NOMO-1 treated with dmso at 0.1 percent for 144 hours (cell line): ENCODE results near the gene EXOC3L2.
A peak's percentile ranks its signal among the peaks of the same experiment; 100 is the strongest.
"Not testable (repeated sequence)": the region's sequence is repeated elsewhere in the genome, so short reads cannot be mapped to it uniquely, and the experiment has no call there.

ENCODE experiments used
- DNase-seq: peaks from one replicate; lab custom pipeline; 2025; ENCODE audit not compliant: unreplicated experiment; lab: John Stamatoyannopoulos, UW

The EXOC3L2 gene

DNA sequence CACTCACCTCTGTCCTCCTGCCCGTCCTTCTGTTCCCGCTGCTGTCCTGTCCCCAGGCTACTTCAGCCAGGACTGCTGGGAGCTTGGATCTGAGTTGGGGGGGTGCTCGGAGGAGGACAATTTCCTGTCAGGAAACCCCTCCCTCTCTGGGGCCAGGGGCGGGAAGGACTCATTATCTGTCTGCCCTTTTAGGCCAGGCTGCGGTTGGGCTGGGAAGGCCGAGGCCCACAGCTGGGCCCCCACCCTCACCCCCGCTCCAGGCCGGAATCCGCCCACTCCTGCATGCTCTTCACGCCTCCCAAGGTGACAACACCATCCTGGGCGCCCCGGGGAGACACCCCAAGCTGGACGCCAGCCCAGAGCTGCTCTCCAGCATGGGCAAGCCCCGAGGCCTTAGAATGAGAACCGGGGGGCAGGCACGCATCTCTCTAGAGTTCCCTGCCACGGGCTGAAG, at the start of gene EXOC3L2:
Gene EXOC3L2 (minus strand): TSS at position 74 of the 454 bp plus-strand sequence. CDS start 6,362 bp downstream, outside the sequence.
- no peak for DNase-seq

DNA sequence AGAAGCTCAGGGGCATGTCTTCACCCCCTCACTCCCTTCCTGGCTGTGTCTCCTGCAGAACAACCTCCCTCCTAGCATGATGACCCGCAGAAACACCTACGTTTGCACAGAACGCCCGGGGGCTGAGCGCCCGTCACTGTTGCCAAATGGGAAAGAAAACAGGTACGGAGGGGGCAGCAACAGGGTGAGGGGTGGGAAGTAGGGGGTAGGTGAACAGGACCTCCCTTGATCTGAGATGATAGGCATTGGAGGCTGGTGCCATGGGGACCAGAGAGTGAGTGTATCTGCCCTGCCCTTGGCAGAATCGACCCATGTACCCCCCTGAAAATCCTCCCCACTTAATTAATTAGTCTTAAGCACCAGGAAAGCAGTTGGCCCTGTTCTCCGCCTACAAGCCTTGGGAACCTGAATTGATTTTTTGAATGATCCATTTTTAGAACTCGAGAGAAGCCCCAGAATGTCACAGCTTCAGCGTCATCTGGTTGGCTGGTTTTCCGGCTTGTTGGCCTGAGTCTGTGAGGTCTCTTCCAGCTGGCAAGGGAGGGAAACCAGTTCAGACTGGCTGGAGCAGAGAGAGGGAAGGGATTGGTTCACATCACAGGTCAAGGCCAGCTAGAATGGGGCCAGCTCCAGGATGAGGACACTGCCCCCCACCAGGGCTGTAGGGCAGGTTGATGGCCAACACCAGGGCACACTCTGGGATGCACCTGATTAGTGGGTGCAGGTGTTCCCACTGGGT, 49.3 kb upstream of the EXOC3L2 start:
- DNase-seq = no peak

DNA sequence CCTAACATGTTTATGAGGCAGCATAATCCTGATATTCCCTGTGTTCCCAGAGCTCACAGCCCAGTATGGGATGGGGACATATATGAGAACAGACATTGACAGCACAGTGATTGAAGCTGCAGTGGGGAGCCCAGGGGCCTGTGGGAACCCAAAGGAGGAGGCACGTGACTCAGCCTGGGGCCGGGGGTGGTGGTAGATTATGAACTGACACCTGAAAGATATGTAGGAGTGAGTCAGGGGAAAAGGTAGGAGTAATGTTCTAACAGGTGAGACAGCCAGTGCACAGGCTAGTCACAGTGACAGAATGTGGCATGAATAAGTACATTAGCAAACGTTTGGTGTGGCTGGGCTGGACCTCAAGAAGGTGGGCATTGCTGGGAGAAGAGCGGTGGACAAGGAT, 48.5 kb upstream of the EXOC3L2 start:
- no peak for DNase-seq

GRCh38 chr19:45291834-45292233, 46.6 kb upstream of the EXOC3L2 start:
- DNase-seq = no peak

- no peak for DNase-seq
These were observed 45.2 kb upstream of the EXOC3L2 start for GRCh38 chr19:45290381-45290931.

DNA sequence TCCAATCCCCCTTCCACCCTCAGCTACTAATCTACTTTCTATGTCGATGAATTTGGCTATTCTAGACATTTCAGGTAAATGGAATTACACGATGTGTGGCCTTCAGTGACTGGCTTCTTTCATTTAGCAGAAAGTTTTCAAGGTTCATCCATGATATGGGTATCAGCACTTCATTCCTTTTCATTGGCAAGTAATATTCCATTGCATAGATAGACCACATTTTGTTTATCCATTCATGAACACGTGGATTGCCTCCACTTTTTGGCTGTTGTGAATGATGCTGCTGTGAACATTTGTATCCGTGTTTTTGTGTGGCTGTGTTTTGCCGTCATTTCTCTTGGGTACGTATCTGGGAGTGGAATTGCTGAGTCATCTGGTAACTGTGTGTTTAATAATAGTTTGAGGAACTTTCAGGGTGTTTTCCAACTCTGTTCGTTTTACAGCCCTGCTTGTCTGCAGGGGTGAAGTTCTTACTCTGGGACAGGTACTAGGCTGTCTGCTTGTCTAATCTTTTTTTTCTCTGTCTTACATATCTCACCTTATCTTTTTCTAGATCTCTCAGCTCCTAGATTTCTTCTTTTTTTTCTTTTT, 38.3 kb upstream of the EXOC3L2 start:
- no peak for DNase-seq

DNA sequence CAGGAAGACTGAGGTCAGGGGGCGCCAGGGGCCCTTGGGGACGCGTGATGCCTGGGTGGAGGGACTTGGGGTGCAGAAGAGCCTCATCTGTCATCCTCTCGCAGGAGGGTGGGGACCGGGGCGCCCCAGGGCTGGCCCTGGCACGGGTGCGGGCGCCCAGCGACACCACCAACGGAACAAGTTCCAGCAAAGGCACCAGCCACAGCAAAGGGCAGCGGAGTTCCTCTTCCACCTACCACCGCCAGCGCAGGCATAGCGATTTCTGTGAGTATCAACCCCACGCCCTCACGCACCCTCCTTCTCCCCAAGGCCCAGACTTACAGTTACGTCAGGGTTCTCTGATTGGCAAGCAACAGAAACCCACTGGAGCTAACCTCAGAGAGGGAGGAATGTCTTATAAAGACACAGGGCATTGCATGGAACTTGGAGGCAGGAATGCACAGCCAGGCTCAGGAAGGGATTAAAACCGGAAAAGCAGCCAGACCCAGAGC, 35.3 kb upstream of the EXOC3L2 start:
- peak; percentile 17 for DNase-seq

DNA sequence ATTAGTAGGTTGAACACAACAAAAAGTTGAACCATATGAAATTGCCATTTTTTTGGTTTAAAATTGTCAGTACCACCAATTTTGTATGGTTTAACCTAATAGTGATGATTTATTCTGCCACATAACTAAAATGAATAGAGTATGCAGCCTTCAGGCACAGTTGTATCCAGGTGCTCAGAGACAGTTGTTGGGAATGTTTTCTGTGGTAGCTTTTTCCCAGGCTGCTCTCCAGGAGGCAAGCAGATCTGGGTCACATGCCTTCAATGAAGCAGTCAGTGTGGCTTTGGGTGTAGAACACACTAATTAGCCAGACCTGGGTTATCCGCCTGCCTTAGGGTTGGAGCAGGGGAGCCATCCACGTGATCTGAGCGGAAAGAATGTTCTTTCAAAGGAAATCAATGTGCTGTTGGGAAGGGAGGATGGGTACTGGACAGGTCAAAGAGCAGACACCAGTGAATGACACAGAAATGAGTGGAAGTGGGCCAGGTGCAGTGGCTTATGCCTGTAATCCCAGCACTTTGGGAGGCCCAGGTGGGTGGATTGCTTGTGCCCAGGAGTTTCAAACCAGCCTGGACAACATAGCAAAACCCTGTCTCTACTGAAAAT, 34.5 kb upstream of the EXOC3L2 start:
- DNase-seq = no peak

- no peak for DNase-seq
These were observed 32.9 kb upstream of the EXOC3L2 start for GRCh38 chr19:45278087-45278486.

- DNase-seq = no peak
These were observed 31.1 kb upstream of the EXOC3L2 start for GRCh38 chr19:45276284-45276687.

DNA sequence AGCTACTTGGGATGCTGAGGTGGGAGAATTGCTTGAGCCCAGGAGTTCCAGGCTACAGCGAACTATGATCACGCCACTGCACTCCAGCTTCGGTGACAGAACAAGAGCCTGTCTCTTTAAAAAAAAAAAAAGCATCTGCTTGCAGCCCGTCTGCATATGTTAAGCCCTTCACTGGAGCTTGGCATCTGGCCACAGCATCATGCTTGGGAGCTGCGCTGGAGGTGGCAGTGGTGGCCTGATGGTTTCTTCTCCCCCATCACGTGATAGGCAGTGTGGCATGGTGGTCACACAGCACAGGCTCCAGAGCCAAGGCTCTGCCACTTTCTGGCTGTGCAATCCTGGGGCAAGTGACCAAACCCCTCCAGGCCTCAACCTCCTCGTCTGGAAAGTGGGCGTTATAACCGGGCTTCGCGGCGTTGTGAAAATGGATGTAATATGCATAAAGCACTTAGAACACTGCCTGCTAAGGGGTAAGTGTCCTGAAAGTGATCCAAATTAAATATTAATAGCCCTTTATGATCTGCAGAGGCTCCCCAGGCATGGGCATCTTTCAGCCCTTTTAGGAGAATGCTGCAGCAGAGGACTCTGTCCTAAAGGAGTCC, 30.3 kb upstream of the EXOC3L2 start:
- DNase-seq = no peak

DNA sequence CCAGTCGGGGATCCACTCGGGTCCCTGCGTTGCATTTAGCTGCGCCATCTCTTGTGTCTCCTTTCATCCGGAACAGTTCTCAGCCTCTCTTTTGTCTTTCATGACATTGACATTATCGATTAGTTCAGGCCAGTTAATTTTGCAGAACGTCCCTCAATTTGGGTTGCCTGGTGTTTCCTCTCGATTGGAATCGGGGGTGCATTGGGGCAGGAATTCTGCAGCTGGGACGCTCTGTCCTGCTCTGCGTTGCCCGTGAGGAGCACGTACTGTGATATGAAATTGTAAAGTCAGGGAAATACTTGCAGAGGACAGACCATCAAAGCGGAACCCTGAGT, 28.3 kb upstream of the EXOC3L2 start:
- DNase-seq = no peak

- DNase-seq = no peak
These were observed 26.5 kb upstream of the EXOC3L2 start for GRCh38 chr19:45271735-45272108.

GRCh38 chr19:45271098-45271734, 26.0 kb upstream of the EXOC3L2 start:
- no peak for DNase-seq

- DNase-seq = not testable (repeated sequence)
These were observed 24.7 kb upstream of the EXOC3L2 start for GRCh38 chr19:45269939-45270338.

DNA sequence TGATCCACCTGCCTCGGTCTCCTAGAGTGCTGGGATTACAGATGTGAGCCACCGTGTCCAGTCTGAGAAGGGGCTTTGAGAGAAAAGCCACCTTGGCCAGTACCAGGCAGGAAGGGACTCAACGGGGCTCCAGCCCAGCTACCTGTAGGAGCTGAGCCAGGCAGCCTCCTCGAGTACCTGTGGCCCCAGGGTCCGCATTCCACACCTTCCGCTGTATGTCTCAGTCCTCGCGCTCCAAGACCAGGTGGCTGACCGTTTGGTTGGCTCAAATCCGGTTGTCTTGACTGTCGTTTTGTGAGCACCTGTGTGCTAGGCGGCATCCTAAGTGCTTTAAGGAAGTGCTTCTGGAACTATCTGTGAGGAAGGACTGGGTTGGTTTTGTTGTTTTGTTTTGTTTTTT, 22.1 kb upstream of the EXOC3L2 start:
- no peak for DNase-seq

GRCh38 chr19:45265375-45265774, 20.2 kb upstream of the EXOC3L2 start:
- DNase-seq = no peak

GRCh38 chr19:45264781-45265317, 19.6 kb upstream of the EXOC3L2 start:
- DNase-seq = no peak

DNA sequence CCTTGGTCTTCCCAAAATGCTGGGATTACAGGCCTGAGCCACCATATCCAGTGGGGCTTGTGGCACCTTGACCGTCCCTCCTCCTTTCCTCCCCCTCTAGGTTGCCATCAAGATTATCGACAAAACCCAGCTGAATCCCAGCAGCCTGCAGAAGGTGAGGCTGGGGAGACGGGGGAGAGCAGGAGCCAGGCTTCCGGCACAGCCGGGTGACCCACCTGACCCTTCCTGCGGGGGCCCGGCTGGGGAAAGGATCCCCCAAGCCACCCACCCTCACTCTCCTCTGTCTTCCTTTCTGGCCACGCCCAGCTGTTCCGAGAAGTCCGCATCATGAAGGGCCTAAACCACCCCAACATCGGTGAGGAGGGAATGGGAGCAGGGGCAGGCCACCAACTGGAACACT, 17.8 kb upstream of the EXOC3L2 start:
- DNase-seq = no peak

DNA sequence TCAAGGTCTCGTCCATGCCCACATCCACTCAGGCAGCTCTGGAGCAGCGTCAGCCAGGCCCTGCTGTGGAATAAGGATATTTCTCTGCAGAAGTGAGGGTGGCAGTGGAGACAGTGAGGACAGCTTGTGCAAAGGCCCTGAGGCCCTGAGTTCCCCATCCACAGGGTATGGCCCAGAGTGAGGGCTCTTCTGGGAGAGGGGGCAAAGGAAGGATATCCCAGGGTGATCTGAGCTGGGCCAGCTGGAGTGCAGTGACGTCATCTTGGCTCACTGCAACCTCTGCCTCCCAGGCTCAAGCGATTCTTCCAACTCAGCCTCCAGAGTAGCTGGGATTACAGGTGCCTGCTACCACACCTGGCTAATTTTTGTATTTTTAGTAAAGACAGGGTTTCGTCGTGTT, 17.4 kb upstream of the EXOC3L2 start:
- DNase-seq = no peak

DNA sequence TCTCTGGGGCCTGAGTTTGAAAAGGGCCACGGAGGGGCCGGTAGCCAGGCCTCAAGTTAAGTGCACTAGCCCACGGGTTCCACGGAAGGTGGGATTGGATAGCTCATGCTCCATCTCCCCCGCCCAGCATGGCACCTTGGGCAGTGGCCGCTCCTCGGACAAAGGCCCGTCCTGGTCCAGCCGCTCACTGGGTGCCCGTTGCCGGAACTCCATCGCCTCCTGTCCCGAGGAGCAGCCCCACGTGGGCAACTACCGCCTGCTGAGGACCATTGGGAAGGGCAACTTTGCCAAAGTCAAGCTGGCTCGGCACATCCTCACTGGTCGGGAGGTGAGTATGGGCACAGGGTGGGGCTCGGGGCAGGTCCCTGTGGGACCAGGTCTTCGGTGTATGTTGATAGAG, 13.7 kb upstream of the EXOC3L2 start:
- DNase-seq = no peak
